GM12892 (cell line): ENCODE measurements around the gene PLPP4.

Experiments
- DNase-seq: peaks from one replicate; pipeline ENCODE4 v3.0.0; 2011; ENCODE audit not compliant: insufficient read length
- FAIRE-seq: peaks from 2 replicates; lab custom pipeline; 2011; peaks lifted over from hg19 to GRCh38; lab: Jason Lieb, UNC
- POLR2A ChIP-seq: IDR thresholded peaks from 2 replicates; pipeline ENCODE4 v1.6.1; 2011; ENCODE audit warnings: low read depth, low read length, control low read depth
- POLR2AphosphoS5 ChIP-seq: IDR thresholded peaks from 2 replicates; pipeline ENCODE4 v1.6.1; 2011; ENCODE audit warnings: low read depth, low read length, control low read depth
- TAF1 ChIP-seq: IDR thresholded peaks from 2 replicates; pipeline ENCODE4 v1.6.1; 2011; ENCODE audit warnings: low read depth, mild to moderate bottlenecking, control low read depth, low read length, borderline replicate concordance

PLPP4 gene

DNA sequence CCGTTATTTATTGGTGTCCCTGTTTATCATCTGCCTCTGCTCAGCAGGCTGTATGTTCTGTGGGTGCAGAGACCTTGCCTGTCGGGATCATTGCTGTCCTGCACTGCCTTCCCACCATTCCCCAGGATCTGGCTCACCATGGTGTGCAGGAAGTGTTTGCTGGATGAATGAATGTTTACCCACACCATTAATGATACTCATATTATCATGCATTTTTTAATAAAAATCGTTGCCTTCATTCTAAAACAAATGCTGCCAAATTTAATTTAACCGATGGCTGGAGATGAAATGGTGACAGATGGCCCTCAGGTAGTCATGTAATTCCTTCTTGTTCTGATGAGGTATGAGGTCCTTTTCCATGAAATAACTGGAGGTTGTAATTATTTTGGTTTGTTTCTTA lies 22.5 kb downstream of the PLPP4 start:
- DNase-seq (no peak), FAIRE-seq (no peak)
- TF ChIP-seq POLR2A (no peak), TAF1 (no peak), POLR2AphosphoS5 (no peak)

DNA sequence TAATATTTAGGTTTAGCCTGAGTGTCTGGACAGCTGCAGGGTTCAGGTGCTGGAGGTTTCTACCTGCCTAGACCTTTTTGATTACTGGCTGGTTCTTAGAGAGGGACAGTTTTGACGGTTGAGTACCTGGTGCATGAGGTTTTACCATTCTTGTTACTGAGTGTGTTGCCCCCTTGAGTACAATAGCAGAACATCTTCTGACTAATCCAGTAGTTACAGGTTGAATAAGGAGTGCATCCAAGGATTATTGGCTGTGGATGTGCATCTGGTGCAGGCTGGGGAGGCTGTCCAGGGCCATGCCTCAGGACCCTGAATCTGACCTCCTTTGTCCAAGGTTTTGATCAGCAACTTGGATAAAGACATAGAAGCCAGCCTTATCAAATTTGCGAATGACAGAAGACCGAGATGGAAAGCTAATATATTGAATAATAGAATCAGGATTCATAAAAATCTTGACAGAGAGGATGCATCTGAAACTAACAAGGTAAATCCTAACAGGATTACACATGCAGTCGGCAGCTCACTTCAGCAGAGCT lies 23.1 kb downstream of the PLPP4 start:
- no peak for TF ChIP-seq POLR2A
- TF ChIP-seq POLR2AphosphoS5, result no peak
- TF ChIP-seq TAF1, result no peak
- FAIRE-seq, result no peak
- no peak for DNase-seq

DNA sequence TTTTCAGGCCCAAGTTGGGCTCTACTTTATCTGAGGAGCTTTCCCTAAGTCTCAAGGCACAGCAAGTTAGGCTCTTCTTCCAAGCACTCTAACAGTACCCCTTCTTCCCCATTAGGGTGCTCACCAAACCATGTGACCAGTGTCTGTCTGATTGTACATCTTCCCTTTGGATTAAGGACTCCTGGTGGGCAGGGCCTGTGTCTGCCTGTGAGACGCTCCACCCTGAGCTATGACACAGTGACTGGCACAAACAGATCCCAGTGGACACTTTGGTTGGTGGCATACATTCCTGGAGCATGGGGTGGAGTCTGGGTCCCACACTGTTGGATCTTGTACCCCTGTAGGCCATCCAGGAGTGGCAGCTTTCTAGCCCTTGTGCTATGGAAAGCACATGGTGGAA lies 23.8 kb downstream of the PLPP4 start:
- FAIRE-seq, result no peak
- TF ChIP-seq TAF1 (no peak), POLR2A (no peak), POLR2AphosphoS5 (no peak)
- no peak for DNase-seq

DNA sequence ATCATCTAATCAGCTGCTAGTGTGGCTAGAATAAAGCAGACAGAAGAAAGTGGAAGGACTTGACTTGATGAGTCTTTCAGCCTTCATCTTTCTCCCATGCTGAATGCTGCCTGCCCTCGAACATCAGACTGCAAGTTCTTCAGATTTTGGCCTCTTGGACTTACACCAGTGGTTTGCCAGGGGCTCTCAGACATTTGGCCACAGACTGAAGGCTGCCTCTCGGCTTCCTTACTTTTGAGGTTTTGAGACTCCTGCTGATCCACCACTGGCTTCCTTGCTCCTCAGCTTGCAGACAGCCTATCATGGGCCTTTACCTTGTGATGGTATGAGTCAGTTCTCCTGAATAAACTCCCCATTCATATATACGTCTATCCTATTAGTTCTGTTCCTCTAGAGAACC lies 26.0 kb downstream of the PLPP4 start:
- TF ChIP-seq POLR2A (no peak), TAF1 (no peak), POLR2AphosphoS5 (no peak)
- FAIRE-seq (no peak), DNase-seq (no peak)

DNA sequence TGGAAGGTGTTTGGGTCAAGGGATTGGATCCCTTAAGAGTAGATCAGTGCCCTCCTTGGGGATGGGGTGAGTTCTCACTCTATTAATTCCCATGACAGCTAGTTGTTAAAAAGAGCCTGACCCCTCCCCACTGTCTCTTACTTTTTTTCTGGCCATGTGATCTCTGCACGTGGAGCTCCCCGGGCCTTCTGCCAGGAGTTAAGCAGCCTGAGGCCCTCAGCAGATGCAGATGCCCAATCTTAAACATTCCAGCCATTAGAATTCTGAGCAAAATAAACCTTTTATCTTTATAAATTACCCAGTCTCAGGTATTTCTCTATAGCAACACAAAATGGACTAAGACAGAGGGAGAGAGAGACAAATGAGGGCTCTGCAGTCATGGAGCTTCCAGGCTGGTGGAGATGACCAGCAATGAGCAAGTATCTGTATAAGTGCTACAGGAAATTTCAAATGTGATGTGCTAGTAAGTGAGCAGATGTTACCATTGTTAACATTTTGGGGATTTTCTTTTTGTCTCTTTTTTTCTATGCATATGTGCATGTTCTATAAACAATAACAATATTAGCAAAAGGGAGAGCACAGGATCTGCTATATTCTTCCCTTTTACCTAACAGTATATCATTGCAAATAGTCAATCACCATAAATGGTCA lies 26.7 kb downstream of the PLPP4 start:
- no peak for FAIRE-seq
- no peak for DNase-seq
- TF ChIP-seq POLR2AphosphoS5 (no peak), POLR2A (no peak), TAF1 (no peak)

DNA sequence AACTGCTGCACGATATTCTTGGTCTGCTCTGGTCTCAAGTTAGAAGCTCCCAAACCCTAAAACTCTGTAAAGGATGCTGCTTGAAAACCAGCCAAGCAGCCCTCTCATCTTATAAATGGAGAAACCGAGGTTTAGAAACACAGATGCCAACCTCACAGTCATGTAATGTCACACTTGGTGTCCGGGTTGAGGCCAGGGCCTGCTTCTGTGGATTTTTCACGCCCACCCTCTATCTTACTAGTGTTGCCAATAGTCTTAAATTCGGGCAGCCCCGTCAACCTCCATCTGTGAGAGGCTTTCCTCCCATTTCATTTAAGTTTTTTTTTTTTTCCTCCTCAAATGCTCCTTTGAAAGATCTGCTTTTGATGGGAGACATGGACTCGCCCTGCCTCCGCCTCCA lies 28.9 kb downstream of the PLPP4 start:
- DNase-seq, result no peak
- FAIRE-seq, result no peak

DNA sequence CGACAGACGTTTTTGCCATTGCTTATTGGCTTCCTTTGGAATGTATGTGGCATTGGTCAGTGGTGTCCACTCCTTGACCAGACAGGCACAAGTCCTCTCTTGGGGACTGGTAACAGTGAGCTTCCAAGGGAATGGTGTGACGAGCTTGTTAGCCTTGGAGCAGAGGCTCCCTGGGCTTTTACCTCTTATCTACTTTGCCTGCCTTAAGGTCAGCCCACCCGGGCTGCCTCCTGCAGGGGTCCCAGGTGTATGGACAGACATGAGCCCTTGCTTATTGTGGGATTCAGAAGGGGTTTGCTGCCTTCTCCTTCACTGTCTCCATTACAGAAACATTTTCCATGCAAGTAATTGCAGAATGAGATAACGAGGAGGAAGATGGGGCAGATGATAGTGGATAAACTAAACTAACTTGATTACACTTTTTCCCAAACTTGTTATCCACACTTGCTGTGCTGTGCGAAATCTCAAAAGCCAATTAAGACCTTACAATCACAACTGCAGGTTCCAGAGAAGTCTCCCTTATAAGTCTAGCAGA lies 29.7 kb downstream of the PLPP4 start:
- no peak for FAIRE-seq
- no peak for DNase-seq
- TF ChIP-seq POLR2AphosphoS5, result no peak

More for the DNA sequence above, 28.9 kb downstream of the PLPP4 start:
- TF ChIP-seq POLR2A, result no peak
- no peak for TF ChIP-seq TAF1
- TF ChIP-seq POLR2AphosphoS5, result no peak

DNA sequence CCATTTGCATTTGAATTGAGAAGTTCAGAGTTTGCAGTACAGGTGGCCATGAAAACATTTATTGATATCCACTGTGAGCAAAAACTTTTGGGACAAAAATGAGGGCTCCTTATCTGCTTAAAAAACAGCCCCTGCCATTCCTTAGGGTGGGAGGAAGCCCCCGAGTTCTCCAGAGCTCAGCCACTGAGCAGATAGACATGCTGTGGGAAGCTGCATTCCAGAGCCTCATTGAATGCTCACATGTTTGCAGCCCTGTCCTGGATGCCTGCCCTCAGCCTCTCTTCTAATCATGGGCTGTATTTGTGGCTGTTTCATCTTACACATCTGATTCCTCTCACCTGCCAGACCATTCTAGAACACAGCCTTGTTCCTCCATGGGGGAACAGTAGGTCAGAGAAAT lies 33.3 kb downstream of the PLPP4 start:
- FAIRE-seq, result no peak
- TF ChIP-seq POLR2A (no peak), POLR2AphosphoS5 (no peak), TAF1 (no peak)
- DNase-seq, result no peak

DNA sequence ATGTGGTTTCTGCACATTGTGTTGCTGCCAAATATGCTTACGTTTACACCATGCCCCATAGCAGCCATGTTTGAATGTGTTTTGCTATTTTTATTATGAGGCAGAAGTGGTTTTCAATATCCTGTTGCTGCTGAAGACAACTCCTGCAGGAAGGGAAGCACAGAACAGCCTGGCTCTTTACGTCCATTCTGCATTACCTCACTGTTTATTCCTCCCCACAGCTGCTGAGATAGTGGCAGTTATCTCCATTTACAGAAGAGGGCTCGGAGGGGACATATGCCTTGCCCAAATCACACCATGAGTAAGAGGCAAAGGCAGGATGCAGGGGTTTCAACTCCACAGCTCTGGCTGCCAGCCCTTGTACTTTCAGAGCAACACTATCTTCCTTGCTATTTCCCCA lies 35.3 kb downstream of the PLPP4 start:
- no peak for TF ChIP-seq TAF1
- no peak for TF ChIP-seq POLR2AphosphoS5
- TF ChIP-seq POLR2A, result no peak
- FAIRE-seq (no peak), DNase-seq (no peak)

DNA sequence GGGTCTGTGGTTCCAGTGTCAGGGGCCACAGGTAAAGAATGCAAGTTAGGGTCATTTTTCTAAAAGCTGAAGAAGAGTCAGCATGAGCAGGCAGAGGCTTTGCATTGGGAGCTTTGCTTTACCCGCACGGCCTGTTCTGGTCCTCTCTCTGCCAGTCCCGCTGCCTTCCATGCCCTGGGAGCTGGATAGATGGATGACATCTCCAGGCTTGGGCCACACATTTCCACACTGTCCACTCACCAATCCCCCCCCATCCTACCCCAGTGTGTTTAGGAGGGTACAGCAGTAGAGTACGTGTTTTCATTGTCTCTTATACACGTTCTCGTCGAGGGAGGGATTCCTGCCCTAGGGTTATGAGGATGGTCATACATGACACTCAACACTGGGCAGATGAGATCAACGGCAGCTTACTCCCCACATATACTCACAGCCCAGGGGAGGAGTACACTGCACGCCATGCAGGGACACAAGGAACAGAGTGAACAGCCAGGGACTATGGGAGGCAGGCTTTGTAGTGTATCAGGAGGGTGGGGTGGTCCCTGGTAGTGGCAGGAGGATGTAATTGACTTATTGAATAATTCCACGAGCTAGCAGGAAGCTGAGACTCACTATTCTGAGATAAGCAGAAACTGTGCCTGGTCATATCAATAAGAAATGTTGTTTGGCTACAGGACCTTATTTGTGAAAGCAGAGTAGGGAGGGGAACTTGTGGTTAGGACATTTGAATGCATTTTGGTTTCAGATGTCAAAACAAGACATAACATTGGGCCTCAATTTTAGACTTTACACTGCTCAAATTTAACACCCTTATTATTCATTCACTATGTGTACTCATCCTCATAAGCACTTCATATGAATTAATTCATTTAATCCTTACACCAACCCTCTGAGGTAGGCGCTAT lies 36.6 kb downstream of the PLPP4 start:
- FAIRE-seq, result no peak
- TF ChIP-seq POLR2A, result no peak
- TF ChIP-seq POLR2AphosphoS5, result no peak
- no peak for TF ChIP-seq TAF1
- DNase-seq, result no peak

DNA sequence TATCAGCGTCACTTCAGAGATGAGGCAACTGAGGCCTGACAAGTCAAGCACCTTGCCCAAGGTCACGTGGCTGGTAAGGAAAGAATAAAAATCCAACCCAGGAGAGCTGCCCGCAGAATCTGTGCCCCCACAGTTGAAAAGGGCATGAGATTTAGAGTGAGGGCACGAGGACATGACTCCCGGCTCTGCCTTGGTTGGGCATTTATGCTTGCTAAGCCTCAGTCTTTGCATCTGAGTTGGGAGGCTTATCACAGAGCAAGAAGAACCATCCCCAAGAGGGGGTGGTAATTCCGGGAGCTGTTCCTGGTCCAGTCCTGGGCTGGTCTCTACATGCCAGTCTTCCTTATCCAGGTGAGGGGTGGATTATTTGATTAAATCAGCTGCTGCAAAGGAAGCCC lies 37.3 kb downstream of the PLPP4 start:
- DNase-seq, result no peak
- no peak for TF ChIP-seq POLR2A
- no peak for TF ChIP-seq TAF1
- no peak for TF ChIP-seq POLR2AphosphoS5
- FAIRE-seq, result no peak
